Duodenal mucosa (tissue), 2 donors: ENCODE measurements around the gene RCCD1.
A peak's percentile ranks its signal among the peaks of the same experiment; 100 is the strongest.

Source experiments
- H3K27ac ChIP-seq: one replicate; pipeline ENCODE4 v1.7.0; 2013; ENCODE audit warnings: low read depth, low read length
- H3K27me3 ChIP-seq, 2 donors: one replicate each; pipeline ENCODE4 v1.7.0; 2013; ENCODE audit warnings: low read length in 2 of 2, control low read depth in 1 of 2; ENCODE audit not compliant: insufficient read depth in 2 of 2, control insufficient read depth in 1 of 2
- H3K36me3 ChIP-seq, 2 donors: one replicate each; pipeline ENCODE4 v1.7.0; 2013; ENCODE audit warnings: low read length in 2 of 2, control low read depth in 1 of 2; ENCODE audit not compliant: insufficient read depth in 2 of 2, control insufficient read depth in 1 of 2
- H3K4me1 ChIP-seq, 2 donors: one replicate each; pipeline ENCODE4 v1.7.0; 2013; ENCODE audit warnings: low read length in 2 of 2, control low read depth in 1 of 2; ENCODE audit not compliant: insufficient read depth in 2 of 2, control insufficient read depth in 1 of 2
- H3K4me3 ChIP-seq, 2 donors: one replicate each; pipeline ENCODE4 v1.7.0; 2013; ENCODE audit warnings: low read length in 2 of 2, low read depth in 1 of 2
- H3K9ac ChIP-seq, 2 donors: one replicate each; pipeline ENCODE4 v1.7.0; 2013; ENCODE audit warnings: low read length in 2 of 2, low read depth in 1 of 2
- H3K9me3 ChIP-seq, 2 donors: one replicate each; pipeline ENCODE4 v1.7.0; 2013; ENCODE audit warnings: low read length in 2 of 2, control low read depth in 1 of 2; ENCODE audit not compliant: control insufficient read depth in 1 of 2

RCCD1 gene

DNA sequence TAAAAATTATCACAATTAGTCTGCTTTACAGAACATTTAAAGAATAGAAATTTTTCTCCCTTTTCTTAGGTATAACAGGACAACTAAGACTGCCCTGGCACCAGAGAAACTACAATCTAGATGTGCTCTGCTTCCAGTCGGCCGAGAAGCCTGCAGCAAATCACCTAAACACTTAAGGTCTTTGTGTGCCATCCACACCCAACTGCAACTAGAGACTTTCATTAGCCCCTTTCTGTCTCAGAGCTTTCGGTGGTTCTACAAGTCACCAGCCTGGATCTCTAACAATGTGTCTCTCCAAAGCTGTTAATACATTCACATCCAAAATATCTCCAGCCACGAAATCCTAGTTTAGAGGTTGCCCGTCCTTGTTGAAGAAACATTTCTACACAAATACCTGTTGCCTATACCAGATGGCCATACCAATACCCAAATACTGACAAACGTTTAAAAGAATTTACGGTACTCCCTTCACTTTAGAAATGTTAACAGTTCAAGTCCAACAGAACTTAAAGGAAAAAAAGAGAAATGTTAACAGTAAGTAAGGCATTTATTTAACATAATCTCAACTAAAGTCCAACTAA is 33.0 kb downstream of the RCCD1 start:
- Histone ChIP-seq H3K9ac (no peak overlapping the region), H3K27me3 (no peaks in the 10 kb centered on the region), H3K36me3 (peaks cover 0 to 15% of the 10 kb centered on the region in 2 donors), H3K4me1 (peaks cover 7% of the 10 kb centered on the region in 2 donors), H3K9me3 (no peaks in the 10 kb centered on the region), H3K27ac (no peak overlapping the region), H3K4me3 (no peak overlapping the region)

DNA sequence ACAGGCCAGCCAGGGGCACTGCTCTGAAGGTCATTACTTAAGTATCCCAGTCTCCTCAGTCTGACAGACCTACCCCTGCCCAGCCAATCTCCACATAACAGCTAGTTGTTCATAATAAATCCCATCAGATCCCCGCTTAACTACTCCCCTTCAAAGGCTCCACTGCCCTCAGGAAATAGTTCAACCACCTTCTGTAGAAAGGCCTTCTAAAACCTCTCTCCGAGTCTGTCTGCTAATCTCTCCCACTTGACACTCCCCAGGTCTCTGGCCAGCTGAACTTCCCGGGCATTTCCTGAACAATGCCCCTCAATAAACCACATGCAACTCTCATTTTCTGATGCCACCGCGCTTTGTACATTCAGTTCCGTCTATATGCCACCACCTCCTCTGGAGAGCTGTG is 33.6 kb downstream of the RCCD1 start:
- Histone ChIP-seq H3K27ac (no peak overlapping the region), H3K27me3 (no peaks in the 10 kb centered on the region), H3K36me3 (peaks cover 0 to 10% of the 10 kb centered on the region in 2 donors), H3K9me3 (no peaks in the 10 kb centered on the region), H3K4me1 (peaks cover 7 to 9% of the 10 kb centered on the region in 2 donors), H3K9ac (peak overlapping the region in 1 of 2 donors; percentile 2), H3K4me3 (peak overlapping the region in 1 of 2 donors; percentile 6)

DNA sequence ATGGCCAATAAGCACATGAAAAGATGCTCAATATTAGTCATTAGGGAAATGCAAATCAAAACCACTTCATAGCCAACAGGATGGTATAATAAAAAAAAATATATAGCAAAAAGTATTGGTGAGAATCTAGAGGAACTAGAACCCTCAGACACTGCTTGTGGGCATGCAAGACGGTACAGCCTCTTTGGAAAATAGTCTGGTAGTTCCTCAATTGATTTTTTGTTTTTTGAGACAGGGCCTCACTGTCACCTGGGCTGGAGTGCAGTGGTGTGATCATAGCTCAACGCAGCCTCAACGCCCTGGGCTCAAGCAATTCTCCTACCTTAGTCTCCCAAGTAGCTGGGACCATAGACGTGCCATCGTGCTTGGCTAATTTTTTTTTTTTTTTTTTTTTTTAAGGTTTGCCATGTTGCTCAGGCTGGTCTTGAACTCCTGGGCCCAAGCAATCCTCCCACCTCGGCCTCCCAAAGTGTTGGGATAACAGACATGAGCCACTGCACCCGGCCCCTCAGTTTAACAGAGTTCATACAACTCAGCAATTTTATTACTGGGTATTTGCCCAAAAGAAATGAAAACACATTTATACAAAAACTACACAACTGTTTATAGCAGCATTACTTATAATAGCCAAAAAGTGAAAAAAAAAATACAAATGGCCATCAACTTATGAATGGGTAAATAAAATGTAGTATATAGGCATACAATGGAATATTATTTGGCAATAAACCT is 34.5 kb downstream of the RCCD1 start:
- H3K9me3 ChIP-seq: no peaks in the 10 kb centered on the region
- H3K27ac ChIP-seq: no peak overlapping the region
- peaks cover 7 to 14% of the 10 kb centered on the region in 2 donors for H3K4me1 ChIP-seq
- peaks cover 0 to 3% of the 10 kb centered on the region in 2 donors for H3K36me3 ChIP-seq
- no peak overlapping the region for H3K9ac ChIP-seq
- no peak overlapping the region for H3K4me3 ChIP-seq
- no peaks in the 10 kb centered on the region for H3K27me3 ChIP-seq

DNA sequence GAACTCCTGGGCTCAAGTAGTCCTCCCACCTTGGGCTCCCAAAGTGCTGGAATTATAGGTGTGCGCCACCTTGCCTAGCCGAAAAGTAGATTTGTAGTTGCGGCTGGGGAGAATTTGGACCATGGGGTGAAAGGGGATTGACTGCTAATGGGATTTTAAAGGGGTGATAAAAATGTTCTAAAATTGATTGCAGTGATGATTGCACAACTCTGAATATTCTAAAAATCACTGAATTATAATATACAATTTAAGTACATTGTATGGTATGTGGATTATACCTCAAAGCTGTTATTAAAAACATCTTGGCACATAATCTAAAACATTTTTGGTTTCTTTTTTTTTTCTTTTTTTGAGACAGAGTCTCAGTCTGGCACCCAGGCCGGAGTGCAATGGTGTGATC is 35.8 kb downstream of the RCCD1 start:
- no peak overlapping the region for H3K4me3 ChIP-seq
- no peaks in the 10 kb centered on the region for H3K27me3 ChIP-seq
- H3K9ac ChIP-seq: no peak overlapping the region
- peaks cover 14 to 19% of the 10 kb centered on the region in 2 donors for H3K4me1 ChIP-seq
- no peak overlapping the region for H3K27ac ChIP-seq
- H3K9me3 ChIP-seq: no peaks in the 10 kb centered on the region
- H3K36me3 ChIP-seq: no peaks in the 10 kb centered on the region

DNA sequence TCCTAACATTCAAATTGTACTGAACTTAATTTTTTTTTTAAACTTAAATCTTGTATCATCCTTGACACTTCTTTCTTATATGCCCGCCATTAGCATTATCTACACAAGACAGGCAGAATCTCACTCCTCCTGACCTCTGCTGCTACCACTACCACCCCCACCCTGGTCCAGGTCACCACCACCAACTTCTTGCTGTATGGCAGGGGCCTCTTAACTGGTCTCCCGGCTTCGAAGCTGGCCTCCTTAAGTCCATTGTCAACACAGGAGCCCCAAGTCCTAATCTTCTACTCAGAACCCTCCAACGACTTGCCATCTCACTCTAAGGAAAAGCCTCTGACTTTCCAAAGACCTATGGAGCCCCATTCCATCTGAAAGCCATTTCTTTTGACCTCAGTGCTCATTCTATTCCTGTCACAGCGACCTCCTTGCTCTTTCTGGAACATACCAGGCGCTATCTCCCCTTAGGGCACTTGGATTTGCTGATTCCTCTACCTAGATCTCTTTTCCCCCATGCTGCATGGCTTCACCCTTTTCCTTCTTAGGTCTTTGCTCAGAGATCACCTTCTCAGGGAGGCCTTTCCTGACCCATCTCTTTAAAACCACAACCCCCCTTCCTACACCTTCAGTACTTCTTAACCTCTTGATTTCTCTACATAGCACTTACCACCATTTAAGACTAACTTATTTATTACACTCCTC is 37.1 kb downstream of the RCCD1 start:
- H3K4me3 ChIP-seq: no peak overlapping the region
- no peak overlapping the region for H3K27ac ChIP-seq
- H3K9ac ChIP-seq: no peak overlapping the region
- H3K9me3 ChIP-seq: no peaks in the 10 kb centered on the region
- peaks cover 14 to 19% of the 10 kb centered on the region in 2 donors for H3K4me1 ChIP-seq
- no peaks in the 10 kb centered on the region for H3K27me3 ChIP-seq
- H3K36me3 ChIP-seq: no peaks in the 10 kb centered on the region

DNA sequence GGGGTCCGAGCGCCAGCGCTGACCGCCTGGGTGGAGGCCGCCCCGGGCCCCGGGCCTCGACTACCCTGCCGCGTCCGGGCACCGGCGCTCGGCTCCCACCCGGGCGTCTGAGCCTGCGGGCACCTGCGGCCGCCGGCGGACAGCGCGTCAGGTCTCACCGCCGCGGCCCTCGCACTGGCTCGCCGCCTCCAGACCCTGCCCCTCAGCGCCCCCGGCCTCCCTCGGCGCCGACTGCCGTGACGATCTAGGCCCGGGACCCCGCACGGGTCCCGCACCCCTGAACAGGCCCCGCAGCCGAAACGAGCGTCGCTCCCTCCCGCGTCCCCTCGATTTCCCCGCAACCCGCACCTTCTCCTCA is 39.4 kb downstream of the RCCD1 start:
- peak overlapping the region; percentile 88 to 98 for H3K9ac ChIP-seq

DNA sequence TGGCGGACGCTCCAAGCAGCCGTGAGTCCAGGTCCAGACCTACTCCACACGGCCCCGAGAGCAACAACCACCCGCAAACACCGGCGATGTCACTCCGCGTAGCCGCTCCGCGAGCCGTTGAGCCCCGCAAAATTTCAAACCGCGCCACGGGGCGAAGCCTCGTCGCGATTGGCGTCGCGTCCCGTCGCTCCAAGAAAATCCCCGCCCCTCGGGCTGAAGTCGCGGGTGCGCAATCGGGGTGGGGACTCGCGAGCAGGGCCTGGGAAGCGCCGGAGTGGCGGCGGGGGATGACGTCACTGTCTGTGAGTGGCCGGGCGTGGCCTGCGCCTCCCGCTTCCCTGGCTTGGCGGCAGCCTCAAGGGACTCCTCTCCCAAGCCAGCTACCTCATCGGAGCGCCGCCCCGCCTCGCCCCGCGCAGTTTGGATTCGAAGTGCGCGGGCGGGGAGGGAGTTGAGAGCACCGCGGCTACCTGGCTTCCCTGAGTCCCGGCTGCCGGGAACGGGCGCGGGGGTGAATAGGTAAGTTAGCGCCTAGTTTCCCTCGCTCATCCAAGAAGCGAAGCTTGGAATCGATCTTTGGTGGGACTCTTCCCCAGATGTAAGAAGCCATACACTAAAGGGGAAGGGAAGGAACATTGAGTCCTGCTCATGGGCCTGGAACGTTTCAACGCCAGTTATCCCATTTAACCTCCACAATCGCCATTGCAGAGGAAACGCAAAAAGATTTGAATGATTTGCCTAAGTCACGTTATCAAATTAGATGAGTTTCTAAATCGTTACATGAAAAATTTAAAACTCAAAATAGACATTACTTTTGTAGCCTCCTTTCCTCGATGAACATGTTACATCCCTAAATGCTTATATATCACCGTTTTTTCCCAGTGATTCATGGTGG is 40.0 kb downstream of the RCCD1 start, which contains the start of gene PRC1:
Gene PRC1 (minus strand): TSS at position 119 of the 895 bp plus-strand sequence. CDS start 118 bp downstream, at position 1.
- Histone ChIP-seq H3K4me3 (peak within 1 kb of the TSS; percentile 77 to 94), H3K9me3 (no peaks in the 10 kb centered on the region), H3K36me3 (peaks cover 6 to 20% of the 10 kb centered on the region in 2 donors), H3K9ac (peak within 1 kb of the TSS; percentile 88 to 98), H3K27me3 (no peaks in the 10 kb centered on the region), H3K27ac (peak within 1 kb of the TSS; percentile 50), H3K4me1 (peaks cover 7 to 12% of the 10 kb centered on the region in 2 donors)

More for the DNA sequence above, 39.4 kb downstream of the RCCD1 start:
- Histone ChIP-seq H3K4me1 (peaks cover 7 to 12% of the 10 kb centered on the region in 2 donors), H3K9me3 (no peaks in the 10 kb centered on the region), H3K27ac (peak overlapping the region; percentile 50), H3K27me3 (no peaks in the 10 kb centered on the region), H3K4me3 (peak overlapping the region; percentile 77 to 94), H3K36me3 (peaks cover 3 to 15% of the 10 kb centered on the region in 2 donors)

DNA sequence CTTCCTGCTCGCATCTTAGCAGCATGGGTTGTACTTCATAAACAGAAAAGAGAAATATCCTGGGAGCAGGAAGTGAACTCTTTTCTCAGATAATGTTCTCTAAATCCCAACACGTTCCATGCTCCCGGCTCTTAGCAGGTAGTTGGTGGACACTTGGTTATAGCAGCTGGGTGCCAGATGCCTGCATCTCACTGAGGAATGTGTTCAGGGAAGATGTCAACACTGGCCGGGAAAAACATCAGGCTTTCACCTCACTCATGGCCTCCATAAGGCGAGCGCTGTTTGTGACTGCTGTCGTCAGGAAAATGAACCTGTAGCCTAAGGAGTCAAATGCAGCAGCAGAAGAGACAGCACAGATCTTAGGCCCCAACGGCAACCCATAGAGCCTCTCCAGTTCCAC is 44.1 kb downstream of the RCCD1 start:
- Histone ChIP-seq H3K9ac (no peak overlapping the region), H3K4me3 (no peak overlapping the region), H3K27me3 (no peaks in the 10 kb centered on the region), H3K36me3 (peaks cover 14 to 53% of the 10 kb centered on the region in 2 donors), H3K9me3 (no peaks in the 10 kb centered on the region), H3K4me1 (peaks cover 5 to 7% of the 10 kb centered on the region in 2 donors), H3K27ac (no peak overlapping the region)

DNA sequence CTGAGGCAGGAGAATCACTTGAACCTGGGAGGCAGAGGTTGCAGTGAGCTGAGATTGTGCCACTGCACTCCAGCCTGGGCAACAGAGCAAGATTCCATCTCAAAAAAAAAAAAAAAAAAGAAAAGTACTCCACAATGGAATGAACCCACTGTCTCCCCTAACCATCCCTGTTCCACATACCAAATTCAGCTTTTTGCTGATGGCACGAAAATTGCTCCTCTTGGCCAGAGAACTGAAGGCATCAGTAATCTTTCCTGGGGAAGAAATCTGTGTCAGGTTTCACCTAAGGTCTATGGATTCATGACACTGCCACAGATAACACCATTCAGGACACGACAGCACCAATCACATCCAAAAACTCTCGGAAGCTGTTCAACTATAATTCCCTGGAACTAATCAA is 46.5 kb downstream of the RCCD1 start:
- Histone ChIP-seq H3K4me1 (no peaks in the 10 kb centered on the region), H3K27ac (no peak overlapping the region), H3K36me3 (peaks cover 24 to 71% of the 10 kb centered on the region in 2 donors), H3K27me3 (no peaks in the 10 kb centered on the region), H3K9ac (no peak overlapping the region), H3K4me3 (no peak overlapping the region), H3K9me3 (no peaks in the 10 kb centered on the region)
